Endodermal cell (in vitro differentiated cells): Measurements from ENCODE around the gene PHKA2. TPM values are rescaled to one million over a fixed set of nuclear protein-coding genes. Genes with fewer than 3 reads are reported as not detected.

ENCODE experiments used
- DNase-seq: peaks from one replicate; pipeline ENCODE4 v3.0.0-alpha.2; 2017
- H3K27ac ChIP-seq: 2 replicates; pipeline ENCODE4 v1.5.1; 2013; ENCODE audit warnings: mild to moderate bottlenecking, low read depth, low read length, moderate library complexity
- H3K27me3 ChIP-seq: 2 replicates; pipeline ENCODE4 v1.6.1; 2013; ENCODE audit warnings: mild to moderate bottlenecking, low read length, moderate library complexity; ENCODE audit not compliant: insufficient read depth, control insufficient read depth, poor library complexity, severe bottlenecking
- H3K36me3 ChIP-seq: 2 replicates; pipeline ENCODE4 v1.7.0; 2013; ENCODE audit warnings: mild to moderate bottlenecking, low read length, moderate library complexity; ENCODE audit not compliant: control insufficient read depth, insufficient read depth
- H3K4me1 ChIP-seq: one replicate; pipeline ENCODE4 v1.7.0; 2013; ENCODE audit warnings: low read length; ENCODE audit not compliant: control insufficient read depth, insufficient read depth
- H3K4me3 ChIP-seq: 2 replicates; pipeline ENCODE4 v1.5.1; 2013; ENCODE audit warnings: mild to moderate bottlenecking, low read length, moderate library complexity
- H3K9ac ChIP-seq: 2 replicates; pipeline ENCODE4 v1.6.1; 2013; ENCODE audit warnings: mild to moderate bottlenecking, low read length, moderate library complexity; ENCODE audit not compliant: poor library complexity, severe bottlenecking; ENCODE audit errors: extremely low read depth
- H3K9me3 ChIP-seq: 2 replicates; pipeline ENCODE4 v1.6.1; 2013; ENCODE audit warnings: mild to moderate bottlenecking, low read length, moderate library complexity; ENCODE audit not compliant: control insufficient read depth
- H3K27ac Mint-ChIP-seq: 2 replicates; pipeline ENCODE4 v1.8.0; 2020; ENCODE audit warnings: mixed read lengths
- H3K27me3 Mint-ChIP-seq: 2 replicates; pipeline ENCODE4 v1.8.0; 2021; ENCODE audit warnings: mild to moderate bottlenecking, mixed read lengths; ENCODE audit not compliant: insufficient read depth
- H3K36me3 Mint-ChIP-seq: 2 replicates; pipeline ENCODE4 v1.8.0; 2020; ENCODE audit warnings: low read depth, mixed read lengths
- H3K4me1 Mint-ChIP-seq: 2 replicates; pipeline ENCODE4 v1.8.0; 2020; ENCODE audit warnings: mixed read lengths
- H3K4me3 Mint-ChIP-seq: 2 replicates; pipeline ENCODE4 v1.8.0; 2020; ENCODE audit warnings: mild to moderate bottlenecking, moderate library complexity, mixed read lengths
- H3K9me3 Mint-ChIP-seq: 2 replicates; pipeline ENCODE4 v1.8.0; 2020; ENCODE audit warnings: mild to moderate bottlenecking, mixed read lengths
- WGBS, 2 experiments: methylation state at CpG; one replicate each; pipeline versions ENCODE4 v1.1.5 to v1.1.7; 2013; ENCODE audit warnings: missing lambda C conversion rate in 2 of 2, mixed read lengths in 1 of 2; ENCODE audit not compliant: insufficient coverage in 1 of 2, insufficient read length in 1 of 2; 5-methylcytosine and 5-hydroxymethylcytosine counted together
- total RNA-seq, 2 donors: library from RNA; stranded (reverse); fragmentation: NEBNext Ultra II Directional in 1 of 2; extraction: Animal tissue kit (Norgen Biotek cat#: 25700) in 1 of 2; gene quantifications; 2 replicates in 1 of 2; 3 replicates in 1 of 2; pipeline ENCODE4 v1.2.1, GENCODE V29; 2021
- TF ChIP-seq, protein P1 (sequence below): fragments of 200-600 bp; sonication (generic); conservative IDR thresholded peaks from 2 replicates; pipeline ENCODE4 v1.5.0; 2021; ENCODE audit warnings: antibody characterized with exemption, mild to moderate bottlenecking

Gene PHKA2
- total RNA-seq, 2 donors from 2014 or later: 32.5 to 33.0 TPM

DNA sequence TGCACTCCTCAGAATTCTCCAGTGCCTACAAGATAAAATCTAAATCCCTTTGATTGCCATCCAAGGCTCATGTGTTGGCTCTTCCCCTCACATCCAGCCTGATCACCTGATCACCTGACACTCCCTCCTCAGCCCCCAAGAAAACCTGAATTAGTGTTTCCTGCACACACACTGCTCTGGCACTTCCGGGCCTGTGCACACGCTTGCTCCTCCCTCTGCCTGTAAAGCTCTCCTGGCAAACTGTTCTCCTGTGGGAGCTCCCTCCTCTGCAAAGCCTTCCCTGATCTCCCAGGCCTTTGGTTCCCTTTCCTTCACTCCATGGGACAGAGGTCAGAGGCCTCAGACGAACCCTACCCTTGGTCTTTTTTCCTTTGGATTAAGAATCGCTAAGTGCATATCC lies 19.9 kb downstream of the PHKA2 start:
- DNase-seq: no peak
- Histone ChIP-seq H3K4me1 (peaks cover 4% of the 10 kb centered on the region), H3K9me3 (no peaks in the 10 kb centered on the region), H3K4me3 (no peak overlapping the region), H3K27me3 (no peaks in the 10 kb centered on the region), H3K27ac (no peak overlapping the region), H3K9ac (no peak overlapping the region), H3K36me3 (no peaks in the 10 kb centered on the region)
- H3K4me1 Mint-ChIP-seq: peaks cover 24% of the 10 kb centered on the region
- TF ChIP-seq, protein P1, sequence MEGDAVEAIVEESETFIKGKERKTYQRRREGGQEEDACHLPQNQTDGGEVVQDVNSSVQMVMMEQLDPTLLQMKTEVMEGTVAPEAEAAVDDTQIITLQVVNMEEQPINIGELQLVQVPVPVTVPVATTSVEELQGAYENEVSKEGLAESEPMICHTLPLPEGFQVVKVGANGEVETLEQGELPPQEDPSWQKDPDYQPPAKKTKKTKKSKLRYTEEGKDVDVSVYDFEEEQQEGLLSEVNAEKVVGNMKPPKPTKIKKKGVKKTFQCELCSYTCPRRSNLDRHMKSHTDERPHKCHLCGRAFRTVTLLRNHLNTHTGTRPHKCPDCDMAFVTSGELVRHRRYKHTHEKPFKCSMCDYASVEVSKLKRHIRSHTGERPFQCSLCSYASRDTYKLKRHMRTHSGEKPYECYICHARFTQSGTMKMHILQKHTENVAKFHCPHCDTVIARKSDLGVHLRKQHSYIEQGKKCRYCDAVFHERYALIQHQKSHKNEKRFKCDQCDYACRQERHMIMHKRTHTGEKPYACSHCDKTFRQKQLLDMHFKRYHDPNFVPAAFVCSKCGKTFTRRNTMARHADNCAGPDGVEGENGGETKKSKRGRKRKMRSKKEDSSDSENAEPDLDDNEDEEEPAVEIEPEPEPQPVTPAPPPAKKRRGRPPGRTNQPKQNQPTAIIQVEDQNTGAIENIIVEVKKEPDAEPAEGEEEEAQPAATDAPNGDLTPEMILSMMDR: no peak
- H3K27me3 Mint-ChIP-seq: no peaks in the 10 kb centered on the region
- H3K9me3 Mint-ChIP-seq: peaks cover 49% of the 10 kb centered on the region
- WGBS, 2 experiments: 74% methylated on average over 4 of the region's 4 CpGs; no CpG with 5 or more reads in 1 of the 2 experiments
- H3K4me3 Mint-ChIP-seq: no peak overlapping the region
- no peak overlapping the region for H3K27ac Mint-ChIP-seq
- H3K36me3 Mint-ChIP-seq: no peaks in the 10 kb centered on the region

- H3K4me1 ChIP-seq: peaks cover 4% of the 10 kb centered on the region
- H3K27me3 Mint-ChIP-seq: no peaks in the 10 kb centered on the region
- no peak overlapping the region for H3K27ac Mint-ChIP-seq
- H3K9me3 Mint-ChIP-seq: peaks cover 53% of the 10 kb centered on the region
- H3K27me3 ChIP-seq: no peaks in the 10 kb centered on the region
- DNase-seq: no peak
- no peaks in the 10 kb centered on the region for H3K36me3 ChIP-seq
- H3K4me1 Mint-ChIP-seq: peaks cover 24% of the 10 kb centered on the region
- H3K27ac ChIP-seq: no peak overlapping the region
- no peaks in the 10 kb centered on the region for H3K9me3 ChIP-seq
- no peak overlapping the region for H3K9ac ChIP-seq
- no peak overlapping the region for H3K4me3 ChIP-seq
- TF ChIP-seq, protein P1: no peak
- no peak overlapping the region for H3K4me3 Mint-ChIP-seq
- no peaks in the 10 kb centered on the region for H3K36me3 Mint-ChIP-seq
Measured at GRCh38 chrX:18962329-18962728, 21.6 kb downstream of the PHKA2 start.

DNA sequence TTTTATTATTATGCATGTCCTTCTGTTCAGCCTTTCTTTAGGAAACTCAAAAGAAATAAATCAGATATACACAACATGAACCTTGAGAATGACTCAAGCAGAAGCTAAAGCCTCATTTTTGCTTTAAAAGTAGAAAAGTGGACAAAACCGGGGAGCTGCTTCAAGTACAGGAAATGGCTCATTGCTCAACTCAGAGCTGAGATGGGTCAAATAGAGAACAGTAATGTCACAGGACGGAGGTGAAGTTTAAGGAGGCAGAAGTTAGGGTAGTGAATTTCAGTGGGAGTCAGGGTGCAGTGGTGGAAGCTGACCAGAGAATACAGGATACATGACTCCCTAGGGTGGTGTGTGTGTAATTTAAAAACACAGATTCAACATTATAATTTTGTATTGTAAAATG lies 22.2 kb downstream of the PHKA2 start:
- H3K9me3 ChIP-seq: no peaks in the 10 kb centered on the region
- TF ChIP-seq, protein P1: no peak
- no peaks in the 10 kb centered on the region for H3K36me3 ChIP-seq
- Mint-ChIP-seq H3K4me3 (no peak overlapping the region), H3K27me3 (no peaks in the 10 kb centered on the region), H3K27ac (no peak overlapping the region), H3K4me1 (peaks cover 17% of the 10 kb centered on the region), H3K36me3 (no peaks in the 10 kb centered on the region), H3K9me3 (peaks cover 52% of the 10 kb centered on the region)
- WGBS, 2 experiments: 83% methylated on average over 2 of the region's 2 CpGs; no CpG with 5 or more reads in 1 of the 2 experiments
- H3K27ac ChIP-seq: no peak overlapping the region
- DNase-seq: no peak
- no peaks in the 10 kb centered on the region for H3K27me3 ChIP-seq
- H3K4me1 ChIP-seq: peaks cover 4% of the 10 kb centered on the region
- no peak overlapping the region for H3K9ac ChIP-seq
- no peak overlapping the region for H3K4me3 ChIP-seq
